ENCODE results near the gene GPC5. TPM values are rescaled to one million over a fixed set of nuclear protein-coding genes. Genes with fewer than 3 reads are reported as not detected.

The GPC5 gene
- total and polyA plus RNA-seq, 10 donors, result 0.04 to 0.83 (median 0.26) TPM; not detected in 3

GRCh38 chr13:91574766-91575165 is 176.3 kb downstream of the GPC5 start:
- WGBS, 5 donors, result 63 to 84% (median 69%) methylated on average over 1 of the region's 1 CpG
- no peaks in the 10 kb centered on the region for H3K27me3 ChIP-seq (replicated peaks in 1 of 7)
- intact Hi-C loops (cut with DNase I; ENCODE audit: low total_unique reads), result no loop called here
- H3K27ac ChIP-seq, result no peak overlapping the region
- DNase-seq, result no peak
- peaks cover 0 to 13% (median 3%) of the 10 kb centered on the region in 8 donors for H3K9me3 ChIP-seq
- no peaks in the 10 kb centered on the region for H3K36me3 ChIP-seq
- H3K4me1 ChIP-seq, result no peaks in the 10 kb centered on the region
- no peak for TF ChIP-seq POLR2AphosphoS5 (IDR thresholded peaks at IDR 0.05)
- H3K4me3 ChIP-seq, result no peak overlapping the region

DNA sequence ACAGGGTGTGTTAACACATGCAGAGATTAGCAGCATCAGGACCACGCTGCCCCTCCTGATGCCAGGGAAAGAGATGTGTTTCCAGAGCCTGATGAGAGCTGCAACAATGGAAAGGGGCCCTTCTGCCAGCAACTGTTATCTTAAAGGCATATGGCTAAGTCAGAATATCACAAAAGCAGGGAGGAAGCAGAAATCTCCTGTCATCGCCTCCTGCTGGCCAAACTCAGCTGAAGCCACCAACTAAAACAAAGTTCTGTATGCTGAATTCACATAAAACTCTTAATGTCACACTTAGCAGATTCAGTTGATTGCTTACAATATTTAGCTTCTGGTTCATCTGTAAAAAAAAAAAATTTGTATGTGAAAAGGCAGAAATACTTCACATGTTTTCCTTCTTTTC is 178.2 kb downstream of the GPC5 start:
- Histone ChIP-seq H3K36me3 (no peaks in the 10 kb centered on the region), H3K27me3 (replicated peaks in 1 of 7) (no peaks in the 10 kb centered on the region), H3K9me3 (peaks cover 0 to 13% (median 3%) of the 10 kb centered on the region in 8 donors), H3K4me1 (no peaks in the 10 kb centered on the region), H3K4me3 (no peak overlapping the region), H3K27ac (no peak overlapping the region)
- intact Hi-C loops (cut with DNase I; ENCODE audit: low total_unique reads), result no loop called here
- no peak for DNase-seq
- 58 to 80% (median 68%) methylated on average over 2 of the region's 2 CpGs for WGBS, 5 donors
- TF ChIP-seq POLR2A (IDR thresholded peaks at IDR 0.05) (no peak), POLR2AphosphoS5 (IDR thresholded peaks at IDR 0.05) (no peak)
- TF ChIP-seq, protein P1, sequence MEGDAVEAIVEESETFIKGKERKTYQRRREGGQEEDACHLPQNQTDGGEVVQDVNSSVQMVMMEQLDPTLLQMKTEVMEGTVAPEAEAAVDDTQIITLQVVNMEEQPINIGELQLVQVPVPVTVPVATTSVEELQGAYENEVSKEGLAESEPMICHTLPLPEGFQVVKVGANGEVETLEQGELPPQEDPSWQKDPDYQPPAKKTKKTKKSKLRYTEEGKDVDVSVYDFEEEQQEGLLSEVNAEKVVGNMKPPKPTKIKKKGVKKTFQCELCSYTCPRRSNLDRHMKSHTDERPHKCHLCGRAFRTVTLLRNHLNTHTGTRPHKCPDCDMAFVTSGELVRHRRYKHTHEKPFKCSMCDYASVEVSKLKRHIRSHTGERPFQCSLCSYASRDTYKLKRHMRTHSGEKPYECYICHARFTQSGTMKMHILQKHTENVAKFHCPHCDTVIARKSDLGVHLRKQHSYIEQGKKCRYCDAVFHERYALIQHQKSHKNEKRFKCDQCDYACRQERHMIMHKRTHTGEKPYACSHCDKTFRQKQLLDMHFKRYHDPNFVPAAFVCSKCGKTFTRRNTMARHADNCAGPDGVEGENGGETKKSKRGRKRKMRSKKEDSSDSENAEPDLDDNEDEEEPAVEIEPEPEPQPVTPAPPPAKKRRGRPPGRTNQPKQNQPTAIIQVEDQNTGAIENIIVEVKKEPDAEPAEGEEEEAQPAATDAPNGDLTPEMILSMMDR (IDR thresholded peaks at IDR 0.05 in 8 of 11, conservative IDR thresholded peaks at IDR 0.05 in 3 of 11), result no peak

DNA sequence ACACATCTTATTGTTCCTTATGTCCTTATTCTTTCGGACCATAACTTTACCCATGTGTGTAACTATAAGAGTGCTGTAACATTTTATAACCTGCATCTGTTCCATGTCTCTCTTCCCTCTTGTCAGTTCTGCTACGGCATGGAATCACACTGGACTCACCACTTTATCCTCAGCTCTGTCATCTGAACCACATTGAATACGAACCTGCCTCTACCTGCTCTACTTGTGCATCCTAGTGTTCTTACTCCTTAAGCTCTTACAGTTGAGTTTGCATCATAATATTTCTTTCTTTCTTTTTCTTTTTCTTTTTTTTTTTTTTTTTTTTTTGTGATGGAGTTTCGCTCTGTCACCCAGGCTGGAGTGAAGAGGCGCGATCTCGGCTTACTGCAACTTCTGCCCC is 180.9 kb downstream of the GPC5 start:
- no peaks in the 10 kb centered on the region for H3K36me3 ChIP-seq
- no peak overlapping the region for H3K27ac ChIP-seq
- WGBS, 5 donors, result 86 to 92% (median 90%) methylated on average over 7 of the region's 7 CpGs
- TF ChIP-seq, protein P1 (IDR thresholded peaks at IDR 0.05 in 8 of 11, conservative IDR thresholded peaks at IDR 0.05 in 3 of 11), result no peak
- TF ChIP-seq POLR2AphosphoS5 (IDR thresholded peaks at IDR 0.05) (no peak), POLR2A (IDR thresholded peaks at IDR 0.05) (no peak)
- peaks cover 0 to 13% (median 3%) of the 10 kb centered on the region in 8 donors for H3K9me3 ChIP-seq
- H3K4me3 ChIP-seq, result no peak overlapping the region
- DNase-seq, result no peak
- H3K4me1 ChIP-seq, result no peaks in the 10 kb centered on the region
- H3K27me3 ChIP-seq (replicated peaks in 1 of 7), result no peaks in the 10 kb centered on the region
- intact Hi-C loops (cut with DNase I; ENCODE audit: low total_unique reads), result no loop called here

GRCh38 chr13:91580749-91581148 is 182.3 kb downstream of the GPC5 start:
- DNase-seq, result no peak
- Histone ChIP-seq H3K36me3 (no peaks in the 10 kb centered on the region), H3K27me3 (replicated peaks in 1 of 7) (no peaks in the 10 kb centered on the region), H3K27ac (no peak overlapping the region), H3K9me3 (peaks cover 0 to 13% (median 3%) of the 10 kb centered on the region in 8 donors), H3K4me1 (no peaks in the 10 kb centered on the region), H3K4me3 (no peak overlapping the region)
- 72 to 84% (median 79%) methylated on average over 2 of the region's 2 CpGs for WGBS, 5 donors
- intact Hi-C loops (cut with DNase I; ENCODE audit: low total_unique reads), result no loop called here
- TF ChIP-seq POLR2A (IDR thresholded peaks at IDR 0.05) (no peak), POLR2AphosphoS5 (IDR thresholded peaks at IDR 0.05) (no peak)
- TF ChIP-seq, protein P1 (IDR thresholded peaks at IDR 0.05 in 8 of 11, conservative IDR thresholded peaks at IDR 0.05 in 3 of 11), result no peak

DNA sequence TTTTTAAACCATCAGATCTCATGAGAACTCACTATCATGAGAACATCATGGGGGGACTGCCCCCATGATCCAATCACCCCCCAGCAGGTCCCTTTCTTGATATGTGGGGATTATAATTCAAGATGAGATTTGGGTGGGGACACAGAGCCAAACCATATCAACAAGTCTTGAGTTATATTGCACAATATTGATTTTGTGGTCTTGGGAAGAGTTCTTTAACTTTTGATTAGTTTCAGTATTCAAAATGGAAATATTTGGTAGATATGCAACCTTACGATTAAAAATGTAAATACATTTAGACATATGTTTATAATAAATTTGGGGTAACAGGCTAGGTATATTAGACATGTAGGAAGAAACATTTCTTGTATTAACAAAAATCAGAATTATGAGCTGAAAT is 188.2 kb downstream of the GPC5 start:
- no peak overlapping the region for H3K4me3 ChIP-seq
- 83 to 96% (median 87%) methylated on average over 1 of the region's 1 CpG for WGBS, 5 donors
- TF ChIP-seq POLR2A (IDR thresholded peaks at IDR 0.05) (no peak), POLR2AphosphoS5 (IDR thresholded peaks at IDR 0.05) (no peak)
- TF ChIP-seq, protein P1 (IDR thresholded peaks at IDR 0.05 in 8 of 11, conservative IDR thresholded peaks at IDR 0.05 in 3 of 11), result no peak
- H3K27ac ChIP-seq, result no peak overlapping the region
- H3K27me3 ChIP-seq (replicated peaks in 1 of 7), result no peaks in the 10 kb centered on the region
- H3K9me3 ChIP-seq, result peaks cover 0 to 13% (median 1%) of the 10 kb centered on the region in 8 donors
- H3K36me3 ChIP-seq, result no peaks in the 10 kb centered on the region
- H3K4me1 ChIP-seq, result no peaks in the 10 kb centered on the region
- intact Hi-C loops (cut with DNase I; ENCODE audit: low total_unique reads), result no loop called here
- no peak for DNase-seq

Measured in spleen (tissue), 11 donors.